Measurements from ENCODE around the gene CASP8.

Gene CASP8

GRCh38 chr2:201260302-201260800 is at the start of gene CASP8:
Gene CASP8 (plus strand): TSS chr2:201260536. CDS start chr2:201266487, 5,951 bp downstream.
- CTCF ChIA-PET, result no interaction called here
- no peak for TF ChIP-seq CTCF (conservative IDR thresholded peaks at IDR 0.05; ENCODE audit: low read depth)
- H3K27ac ChIP-seq, result peak within 1 kb of the TSS; percentile 98
- peak; percentile 44 for DNase-seq (ENCODE audit: low spot score)
- POLR2A ChIA-PET (ENCODE audit: low non-redundant PET), result no interaction called here

- ChIA-PET CTCF (interaction anchor here (2.0 kb wide), 1 partner anchor 16 kb away, joined by 4 read pairs; no protein-coding TSS in a partner anchor), POLR2A (ENCODE audit: low non-redundant PET) (no interaction called here)
- no peak overlapping the region for H3K27ac ChIP-seq
- DNase-seq (ENCODE audit: low spot score), result no peak
- TF ChIP-seq CTCF (conservative IDR thresholded peaks at IDR 0.05; ENCODE audit: low read depth), result no peak
Observed at GRCh38 chr2:201215963-201216362, 44.4 kb upstream of the CASP8 start.

- CTCF ChIA-PET, result no interaction called here
- no peak for DNase-seq (ENCODE audit: low spot score)
Observed at GRCh38 chr2:201216918-201217317, 43.4 kb upstream of the CASP8 start.

GRCh38 chr2:201218780-201219179 is 41.6 kb upstream of the CASP8 start:
- DNase-seq (ENCODE audit: low spot score), result no peak
- no peak for TF ChIP-seq CTCF (conservative IDR thresholded peaks at IDR 0.05; ENCODE audit: low read depth)
- ChIA-PET CTCF (interaction anchor here (2.7 kb wide), 1 partner anchor 13 kb away, joined by 11 read pairs; no protein-coding TSS in a partner anchor), POLR2A (ENCODE audit: low non-redundant PET) (no interaction called here)
- no peak overlapping the region for H3K27ac ChIP-seq

More at GRCh38 chr2:201216918-201217317, 43.4 kb upstream of the CASP8 start:
- POLR2A ChIA-PET (ENCODE audit: low non-redundant PET), result no interaction called here
- no peak overlapping the region for H3K27ac ChIP-seq
- TF ChIP-seq CTCF (conservative IDR thresholded peaks at IDR 0.05; ENCODE audit: low read depth), result no peak

- TF ChIP-seq CTCF (conservative IDR thresholded peaks at IDR 0.05; ENCODE audit: low read depth), result no peak
- CTCF ChIA-PET, result interaction anchor here (2.7 kb wide), 1 partner anchor 13 kb away, joined by 11 read pairs; no protein-coding TSS in a partner anchor
- POLR2A ChIA-PET (ENCODE audit: low non-redundant PET), result no interaction called here
- H3K27ac ChIP-seq, result no peak overlapping the region
- peak; percentile 28 for DNase-seq (ENCODE audit: low spot score)
Observed at GRCh38 chr2:201219328-201220096, 40.8 kb upstream of the CASP8 start.

GRCh38 chr2:201220102-201220570 is 40.2 kb upstream of the CASP8 start:
- peak; percentile 38 for DNase-seq (ENCODE audit: low spot score)
- ChIA-PET CTCF (interaction anchor here (1.0 to 2.7 kb wide), 2 partner anchors 10 to 12 kb away, joined by 3 to 11 read pairs; no protein-coding TSS in a partner anchor), POLR2A (ENCODE audit: low non-redundant PET) (no interaction called here)
- no peak overlapping the region for H3K27ac ChIP-seq
- no peak for TF ChIP-seq CTCF (conservative IDR thresholded peaks at IDR 0.05; ENCODE audit: low read depth)
